T-helper 1 cell (primary cell): Measurements from ENCODE around the gene ERGIC2.
A peak's percentile ranks its signal among the peaks of the same experiment; 100 is the strongest.
"Not testable (repeated sequence)": the region's sequence is repeated elsewhere in the genome, so short reads cannot be mapped to it uniquely, and the experiment has no call there.

Source experiments
- DNase-seq, 5 donors: peaks; one replicate each; pipeline ENCODE4 v3.0.0-alpha.2; 2012 to 2020
- total RNA-seq, 4 donors: gene quantifications; one replicate each; lab custom pipeline; 2026; lab: John Stamatoyannopoulos, UW

ERGIC2 gene, protein sequence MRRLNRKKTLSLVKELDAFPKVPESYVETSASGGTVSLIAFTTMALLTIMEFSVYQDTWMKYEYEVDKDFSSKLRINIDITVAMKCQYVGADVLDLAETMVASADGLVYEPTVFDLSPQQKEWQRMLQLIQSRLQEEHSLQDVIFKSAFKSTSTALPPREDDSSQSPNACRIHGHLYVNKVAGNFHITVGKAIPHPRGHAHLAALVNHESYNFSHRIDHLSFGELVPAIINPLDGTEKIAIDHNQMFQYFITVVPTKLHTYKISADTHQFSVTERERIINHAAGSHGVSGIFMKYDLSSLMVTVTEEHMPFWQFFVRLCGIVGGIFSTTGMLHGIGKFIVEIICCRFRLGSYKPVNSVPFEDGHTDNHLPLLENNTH
- 49.6 to 66.9 (median 56.9) reads per million in 4 donors for total RNA-seq

DNA sequence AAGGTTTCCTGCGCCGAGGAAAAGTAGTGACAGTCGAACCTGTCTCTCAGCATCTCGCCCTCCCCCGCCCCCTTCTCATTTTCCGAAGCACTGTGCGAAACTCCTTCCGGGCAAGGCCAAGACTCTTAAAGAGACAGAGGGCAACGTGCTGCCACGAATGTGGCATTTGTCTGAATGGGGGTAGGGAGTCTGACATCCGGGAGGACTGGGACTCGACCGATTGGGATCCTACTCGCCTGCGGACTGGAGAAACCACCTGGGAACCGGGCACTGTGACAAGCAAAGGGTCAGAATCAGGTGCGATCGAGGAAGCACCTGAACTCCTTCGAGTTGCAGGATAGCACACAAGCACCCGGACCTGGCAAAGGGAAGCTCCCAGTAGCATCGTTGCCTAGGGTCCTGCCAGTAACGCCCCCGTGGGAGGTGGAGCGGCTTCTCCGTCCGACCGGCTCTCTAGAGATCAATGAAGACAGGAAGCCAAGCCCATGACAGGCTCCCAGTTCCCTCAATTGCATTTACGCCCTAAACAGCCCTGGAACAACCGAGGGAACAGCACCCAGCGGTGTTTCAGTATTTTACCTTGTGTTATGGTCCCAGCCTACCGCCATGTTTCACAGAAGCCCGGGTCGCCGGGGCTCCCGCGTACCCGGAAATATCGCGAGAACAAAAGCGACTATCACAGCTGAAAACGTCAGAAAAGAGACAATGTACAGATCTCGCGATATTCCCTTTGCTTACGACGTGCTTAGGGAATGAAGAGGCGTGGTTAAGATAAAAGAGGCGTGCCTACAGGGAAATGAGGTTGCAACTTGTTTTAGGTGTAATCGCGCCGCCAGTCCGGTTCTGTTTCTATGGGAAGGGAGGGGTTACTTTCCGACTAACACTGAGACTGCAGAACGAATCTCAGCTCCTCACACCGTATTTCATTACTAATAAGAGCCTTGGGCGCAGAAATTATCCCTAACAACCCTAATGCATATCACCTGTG is at the start of gene ERGIC2:
Gene ERGIC2, minus strand, starts transcription at position 637 of the 988 bp plus-strand sequence. CDS start 9,539 bp downstream, outside the sequence.
- peak; percentile 80 to 98 (median 90) for DNase-seq

DNA sequence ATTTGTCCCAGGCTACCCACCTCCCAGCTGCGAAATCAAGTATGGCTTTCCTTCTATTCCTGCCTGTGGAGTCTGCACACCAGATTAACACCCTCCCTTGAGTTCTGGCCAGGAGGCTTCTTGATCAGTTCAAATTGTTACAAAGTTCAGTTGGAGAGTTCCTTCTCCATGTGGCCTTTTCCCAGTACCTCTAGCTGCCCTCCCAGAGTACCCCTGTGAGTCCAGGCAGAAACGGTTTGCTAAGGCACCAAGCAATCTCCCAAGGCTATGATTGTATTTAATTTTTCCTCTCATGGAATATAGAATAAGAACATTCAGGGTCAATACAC is 49.7 kb upstream of the ERGIC2 start:
- no peak for DNase-seq

DNA sequence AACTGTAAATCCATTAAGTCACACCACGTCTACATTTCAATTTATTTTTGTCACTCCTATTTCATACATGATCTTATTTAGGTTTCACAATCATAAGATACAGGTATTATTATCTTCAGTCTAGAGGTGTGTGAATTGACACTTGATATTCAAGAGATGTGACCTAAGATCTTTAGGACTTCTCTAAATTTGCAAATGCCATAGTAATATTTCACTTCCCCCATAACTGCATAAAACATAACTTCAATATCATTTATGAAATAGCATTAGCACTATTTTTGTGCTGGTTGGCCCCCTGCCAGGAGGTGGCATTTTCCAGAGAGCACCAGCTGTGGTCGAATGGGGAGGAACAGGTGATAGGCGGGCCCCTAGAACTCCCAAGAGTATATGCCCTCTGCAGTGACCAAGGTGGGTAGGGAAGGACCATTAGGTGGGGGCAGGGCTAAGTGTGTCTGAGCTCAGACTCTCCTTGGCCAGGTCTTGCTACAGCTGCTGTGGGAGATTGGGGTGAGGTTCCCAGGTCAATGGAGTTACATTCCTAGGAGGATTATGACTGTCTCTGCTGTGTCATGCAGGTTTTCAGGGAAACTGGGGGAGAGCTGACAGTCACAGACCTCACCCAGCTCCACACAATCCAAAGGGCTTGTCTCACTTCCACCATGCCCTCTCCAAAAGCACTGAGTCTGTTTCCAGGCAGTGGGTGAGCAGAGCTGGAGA is 49.2 kb upstream of the ERGIC2 start:
- DNase-seq: no peak

DNA sequence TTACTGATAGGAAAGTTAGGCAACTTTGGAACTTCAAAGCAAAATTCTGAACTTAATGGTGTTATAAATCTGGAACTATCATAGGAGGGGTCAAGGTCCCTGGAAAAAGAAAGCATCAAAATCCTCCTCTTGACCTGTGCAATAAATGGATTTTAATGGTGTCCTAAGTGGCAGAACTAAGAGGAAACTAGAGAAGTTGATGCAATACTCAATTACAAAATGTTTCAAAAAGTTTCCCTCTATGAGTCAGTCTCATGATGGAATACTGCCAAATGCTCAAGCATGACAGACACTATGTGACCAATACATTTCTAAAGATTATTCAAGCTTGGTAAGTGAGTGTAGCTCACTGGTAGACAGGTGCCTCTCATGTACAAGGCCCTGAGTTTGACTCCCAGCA is 47.7 kb upstream of the ERGIC2 start:
- DNase-seq: peak in 1 of 5 donors; percentile 12

DNA sequence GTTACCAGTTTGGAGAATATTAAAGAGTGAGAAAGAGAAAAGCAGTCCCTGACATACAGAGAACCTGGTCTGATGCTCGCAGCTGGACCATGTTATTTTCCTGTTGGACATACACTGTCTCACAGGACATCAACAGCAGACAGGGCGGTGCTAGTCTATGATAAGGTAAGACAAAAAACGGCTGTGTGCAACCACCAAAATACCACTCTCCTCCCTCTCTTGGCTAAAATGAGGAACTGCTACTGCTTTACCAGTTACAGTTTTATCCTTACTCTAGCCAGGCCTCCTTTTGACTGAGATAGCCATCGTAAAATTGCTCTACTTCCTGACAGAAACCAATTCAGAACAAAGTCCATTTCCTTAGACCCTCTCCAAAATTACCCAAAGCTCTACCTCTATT is 47.0 kb upstream of the ERGIC2 start:
- DNase-seq: peak in 1 of 5 donors; percentile 5

DNA sequence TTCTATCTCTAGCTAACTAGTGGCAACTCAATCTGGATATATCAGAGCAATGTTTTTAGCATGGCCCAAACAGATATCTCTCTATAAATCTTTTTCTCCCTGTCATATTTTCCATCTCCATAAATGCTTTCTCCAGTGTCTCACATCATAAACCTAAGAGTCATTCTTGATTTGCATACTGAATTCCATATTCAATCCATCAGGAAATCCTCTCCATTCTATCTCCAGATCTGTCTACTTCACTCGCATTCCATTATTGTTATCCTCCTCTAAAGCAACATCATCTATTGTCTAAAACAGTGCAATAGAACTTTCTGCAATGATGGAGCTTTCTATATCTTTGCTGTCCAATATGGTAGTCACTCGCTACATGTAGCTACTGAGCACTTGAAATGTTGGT is 45.5 kb upstream of the ERGIC2 start:
- DNase-seq: no peak

DNA sequence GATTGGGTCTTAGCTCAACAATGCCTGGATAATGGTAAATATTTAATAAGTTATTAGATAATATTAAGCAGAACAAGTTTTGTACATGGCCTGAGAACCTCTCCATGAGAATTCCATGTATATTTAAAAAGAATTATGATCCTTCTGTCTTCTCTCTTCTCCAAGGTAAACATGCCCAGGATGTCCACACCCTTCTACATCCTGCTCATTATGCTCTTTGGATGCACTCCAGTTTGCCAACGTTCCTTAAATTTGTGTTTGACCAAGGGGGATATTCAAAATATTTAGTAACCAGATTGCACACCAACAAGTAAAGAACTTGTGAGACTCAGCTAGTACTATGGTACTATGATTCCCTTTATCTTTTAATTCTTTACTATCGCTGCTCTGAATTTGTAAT is 44.8 kb upstream of the ERGIC2 start:
- DNase-seq: no peak

DNA sequence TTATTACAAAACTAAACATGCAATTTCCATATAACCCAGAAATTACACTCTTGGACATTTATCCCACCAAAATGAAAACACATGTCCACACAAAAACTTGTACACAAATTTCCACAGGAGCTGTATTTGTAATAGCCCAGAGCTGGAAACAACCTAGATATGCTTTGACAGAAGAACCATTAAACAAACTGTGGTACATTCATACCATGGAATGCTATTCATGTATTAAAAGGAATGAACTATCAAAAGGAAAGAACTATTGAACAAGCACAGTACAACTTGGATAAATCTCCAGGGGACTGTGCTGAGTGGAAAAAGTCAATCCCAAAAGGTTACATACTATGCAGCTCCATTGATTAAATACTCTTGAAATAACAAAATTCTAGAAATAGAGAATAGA is 35.8 kb upstream of the ERGIC2 start:
- DNase-seq: no peak

DNA sequence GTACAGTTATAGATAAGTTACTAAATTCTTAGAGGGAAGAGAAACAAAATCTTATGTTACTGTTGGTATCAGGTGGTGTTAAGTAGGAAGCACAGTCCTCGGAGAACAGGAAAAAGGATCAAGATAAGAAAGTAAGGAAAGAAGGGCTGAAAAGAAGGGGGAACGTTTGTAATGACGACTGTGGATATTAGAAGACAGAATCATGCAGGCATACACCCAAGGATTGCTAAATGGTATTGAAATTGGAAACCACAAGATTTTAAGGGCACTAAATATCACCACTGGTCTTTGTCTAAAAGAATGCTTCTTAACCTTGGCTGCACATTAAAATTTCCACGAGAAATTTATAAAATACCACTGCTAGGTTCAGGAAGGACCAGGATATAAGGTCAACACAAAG is 34.1 kb upstream of the ERGIC2 start:
- no peak for DNase-seq

DNA sequence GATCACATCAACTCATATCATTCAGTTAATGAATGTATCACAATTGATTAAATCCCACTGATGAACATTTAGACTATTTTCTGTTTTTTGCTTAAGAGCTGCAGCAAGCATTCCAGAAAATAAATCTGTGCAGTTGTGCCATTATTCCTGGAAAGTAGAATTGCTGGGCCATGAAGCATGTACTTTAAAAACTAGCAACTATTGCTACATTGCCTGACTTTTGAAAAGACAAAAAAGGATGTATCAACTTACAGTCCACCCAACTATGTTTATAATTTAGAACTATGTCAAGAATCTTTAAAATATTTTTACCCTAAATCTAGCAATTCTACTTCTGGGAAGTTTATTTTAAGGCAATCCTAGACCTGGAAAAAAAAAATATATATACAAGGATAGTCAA is 33.4 kb upstream of the ERGIC2 start:
- DNase-seq: no peak

DNA sequence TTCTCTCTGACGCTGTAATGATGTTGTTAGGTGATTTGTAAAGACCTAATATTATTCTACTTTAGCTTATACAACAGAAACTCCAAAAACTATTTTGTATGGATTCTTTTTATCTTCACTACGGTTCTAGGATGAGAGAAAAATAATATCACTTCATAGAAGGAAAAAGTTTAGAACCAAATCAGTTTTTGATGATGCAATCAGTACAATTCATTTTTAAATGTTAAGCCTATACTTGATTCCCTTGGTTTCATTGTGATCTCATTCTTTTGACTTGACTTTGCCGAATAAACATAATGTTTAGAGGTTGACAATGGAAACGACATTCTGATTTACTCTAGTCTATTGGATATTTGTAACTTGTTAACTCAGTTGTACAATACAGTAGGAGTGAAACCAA is 24.6 kb upstream of the ERGIC2 start:
- no peak for DNase-seq

DNA sequence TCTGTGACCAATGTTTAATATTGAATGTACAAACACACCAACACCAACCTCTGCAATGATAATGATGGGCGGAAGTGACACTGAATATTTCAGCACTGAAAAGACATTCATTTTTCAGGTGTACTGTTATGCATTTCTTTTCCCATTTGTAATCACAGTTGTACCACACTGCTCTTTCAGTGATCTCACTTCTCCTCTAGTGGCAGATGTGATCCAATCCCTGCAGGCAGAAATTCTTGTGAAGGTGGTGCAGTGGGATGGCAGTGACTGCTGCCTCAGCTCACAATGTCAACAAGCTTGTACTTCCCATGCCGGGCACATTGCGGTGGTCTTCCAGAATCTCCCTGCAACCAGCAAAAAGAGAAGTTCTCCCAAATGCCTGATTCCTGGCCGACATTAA is 23.0 kb upstream of the ERGIC2 start:
- no peak for DNase-seq

DNA sequence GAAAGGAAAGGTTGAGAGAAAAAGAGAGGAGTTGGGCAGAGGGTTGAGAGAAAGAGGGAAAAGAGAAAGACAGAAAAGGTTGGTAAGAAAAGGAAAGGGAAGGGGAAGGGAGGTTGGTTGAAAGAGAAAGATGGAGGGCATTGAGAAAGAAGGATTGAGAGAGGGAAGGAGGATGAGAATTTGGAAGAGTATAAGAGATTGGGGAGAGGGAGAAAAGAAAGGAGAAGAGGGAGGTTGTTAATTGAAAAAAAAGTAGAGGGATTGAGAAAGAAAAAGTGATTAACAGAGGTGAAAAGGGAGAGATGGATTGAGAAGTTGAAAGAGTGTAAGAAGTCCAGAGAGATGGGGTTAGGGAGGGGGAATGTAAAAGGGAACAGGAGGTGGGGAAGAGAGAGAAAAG is 21.5 kb upstream of the ERGIC2 start:
- DNase-seq: no peak

DNA sequence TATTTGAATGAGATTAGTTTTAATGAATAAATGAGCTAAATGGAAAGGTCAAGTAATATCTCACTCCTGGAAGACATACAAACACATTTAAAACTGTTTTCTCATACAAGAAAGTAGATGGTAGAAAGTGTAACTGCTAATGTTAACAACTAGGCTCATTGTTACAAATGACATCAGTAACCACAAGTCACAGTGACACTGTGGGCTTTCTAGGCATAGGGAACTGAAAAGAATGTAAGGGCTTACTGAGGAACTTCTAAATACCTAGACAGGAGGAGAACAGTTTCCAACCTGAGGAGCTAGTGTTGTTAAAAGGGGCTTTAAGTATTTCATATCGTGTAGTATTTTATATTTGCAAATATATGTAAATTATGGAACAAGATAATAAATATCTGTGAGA is 17.5 kb upstream of the ERGIC2 start:
- DNase-seq: no peak

DNA sequence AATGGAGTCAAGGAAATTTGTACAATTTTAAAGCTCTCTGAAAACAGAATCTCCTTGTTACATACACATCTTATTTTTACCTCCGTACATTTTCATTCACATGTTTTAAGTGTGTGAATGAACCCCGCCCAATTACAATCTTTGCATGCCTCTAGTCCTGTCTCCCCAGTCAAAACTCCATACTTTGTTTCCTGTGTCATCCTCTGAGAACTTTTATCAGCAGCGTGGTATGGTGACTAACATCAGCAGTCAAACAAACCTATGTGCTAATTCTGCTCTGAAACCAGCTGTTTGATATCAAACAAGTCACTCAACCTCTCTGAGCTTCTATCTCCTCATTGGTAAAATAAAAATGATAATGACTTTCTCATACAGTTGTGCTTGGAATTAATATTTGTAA is 15.8 kb upstream of the ERGIC2 start:
- DNase-seq: no peak

DNA sequence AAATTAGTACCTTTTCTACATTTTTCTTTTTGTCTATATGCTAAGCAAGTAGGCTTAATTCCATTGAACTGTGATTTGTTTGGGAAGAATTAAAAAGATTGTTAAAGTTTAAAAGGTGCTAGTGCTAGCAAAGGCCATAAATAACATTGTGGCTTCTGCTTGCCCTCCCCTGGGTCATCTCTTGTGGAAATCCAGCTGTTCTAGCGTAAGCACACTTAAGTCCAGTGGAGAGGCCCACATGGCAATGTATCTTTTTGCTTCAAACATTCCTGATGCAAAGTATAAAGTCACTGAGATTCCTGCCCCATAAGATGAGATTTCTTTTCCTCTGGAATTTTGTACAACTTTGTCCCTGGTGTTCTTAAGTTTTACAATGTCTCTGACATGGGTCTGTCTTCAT is 14.4 kb upstream of the ERGIC2 start:
- DNase-seq: no peak

DNA sequence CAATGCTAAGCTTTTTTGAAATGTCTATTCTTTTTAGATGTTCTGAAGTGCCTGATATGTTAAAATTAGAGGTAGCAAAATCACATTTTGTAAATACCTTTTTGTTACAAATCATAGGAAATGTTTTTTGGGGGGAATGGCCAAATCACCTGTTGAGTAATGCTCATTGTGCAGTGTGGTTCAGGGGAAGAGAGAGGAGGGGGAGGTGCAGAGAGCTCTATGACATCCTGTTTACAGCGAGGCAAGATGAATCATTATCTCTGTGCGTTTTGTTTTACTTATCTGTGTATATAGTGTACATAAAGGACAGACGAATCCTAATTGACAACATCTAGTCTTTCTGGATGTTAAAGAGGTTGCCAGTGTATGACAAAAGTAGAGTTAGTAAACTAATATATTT is 9.4 kb upstream of the ERGIC2 start:
- DNase-seq: peak in 2 of 5 donors; percentile 12 to 76

DNA sequence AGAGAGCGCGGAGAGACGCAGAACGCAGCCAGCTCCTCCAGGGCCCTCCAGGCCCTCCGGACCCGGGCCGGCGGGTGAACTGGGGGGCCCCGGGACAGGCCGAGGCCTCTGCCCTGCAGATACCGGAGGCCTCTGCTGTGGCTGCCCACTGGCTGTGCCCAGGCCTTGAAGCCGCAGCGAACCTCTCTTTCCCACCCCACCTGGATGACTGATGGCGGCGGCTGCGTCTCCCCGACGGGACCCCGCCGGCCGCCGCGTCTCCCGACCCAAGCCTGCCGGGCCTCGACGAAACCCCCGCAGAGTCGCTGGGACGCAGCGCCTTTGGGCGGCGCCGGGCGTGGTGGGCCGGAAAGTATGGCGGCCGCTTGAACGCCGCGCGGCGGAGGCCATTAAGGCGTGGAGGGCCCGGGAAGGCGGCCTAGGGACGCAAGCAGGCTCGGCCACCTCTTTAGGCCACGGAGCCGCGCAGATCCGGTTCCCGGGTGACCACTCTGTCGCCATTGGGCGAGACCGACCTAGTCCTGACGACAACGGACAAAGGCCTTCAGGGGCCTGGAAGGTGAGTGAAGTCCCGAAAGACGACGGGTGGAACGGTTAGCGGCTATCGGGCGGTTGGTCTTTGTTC is 8.4 kb upstream of the ERGIC2 start:
- DNase-seq: peak in 1 of 5 donors; percentile 7

DNA sequence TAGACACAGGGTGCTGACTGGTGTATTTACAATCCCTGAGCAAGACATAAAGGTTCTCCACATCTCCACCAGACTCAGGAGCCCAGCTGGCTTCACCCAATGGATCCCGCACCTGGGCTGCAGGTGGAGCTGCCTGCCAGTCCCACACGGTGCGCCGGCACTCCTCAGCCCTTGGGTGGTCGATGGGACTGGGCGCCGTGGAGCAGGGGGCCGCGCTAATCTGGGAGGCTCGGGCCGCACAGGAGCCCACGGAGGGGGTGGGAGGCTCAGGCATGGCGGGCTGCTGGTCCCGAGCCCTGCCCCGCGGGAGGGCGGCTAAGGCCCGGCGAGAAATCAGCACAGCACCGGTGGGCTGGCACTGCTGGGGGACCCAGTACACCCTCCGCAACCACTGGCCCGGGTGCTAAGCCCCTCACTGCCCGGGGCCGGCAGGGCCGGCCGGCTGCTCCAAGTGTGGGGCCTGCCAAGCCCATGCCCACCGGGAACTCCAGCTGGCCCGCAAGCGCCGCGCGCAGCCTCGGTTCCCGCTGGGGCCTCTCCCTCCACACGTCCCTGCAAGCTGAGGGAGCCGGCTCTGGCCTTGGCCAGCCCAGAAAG is 5.2 kb upstream of the ERGIC2 start:
- DNase-seq: not testable (repeated sequence)

DNA sequence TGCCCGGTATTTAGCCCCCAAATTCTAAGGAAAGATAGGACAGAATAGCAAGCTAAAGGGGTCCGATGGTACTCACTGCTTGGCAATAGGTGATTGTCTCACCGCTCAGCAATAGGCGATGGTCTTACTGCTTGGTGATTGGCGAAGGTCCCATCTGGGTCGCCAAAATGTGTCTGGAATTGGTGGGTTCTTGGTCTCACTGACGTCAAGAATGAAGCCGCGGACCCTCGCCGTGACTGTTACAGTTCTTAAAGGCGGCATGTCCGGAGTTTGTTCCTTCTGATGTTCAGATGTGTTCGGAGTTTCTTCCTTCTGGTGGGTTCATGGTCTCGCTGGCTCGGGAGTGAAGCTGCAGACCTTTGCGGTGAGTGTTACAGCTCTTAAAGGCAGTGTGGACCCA is 4.2 kb upstream of the ERGIC2 start:
- not testable (repeated sequence) for DNase-seq

DNA sequence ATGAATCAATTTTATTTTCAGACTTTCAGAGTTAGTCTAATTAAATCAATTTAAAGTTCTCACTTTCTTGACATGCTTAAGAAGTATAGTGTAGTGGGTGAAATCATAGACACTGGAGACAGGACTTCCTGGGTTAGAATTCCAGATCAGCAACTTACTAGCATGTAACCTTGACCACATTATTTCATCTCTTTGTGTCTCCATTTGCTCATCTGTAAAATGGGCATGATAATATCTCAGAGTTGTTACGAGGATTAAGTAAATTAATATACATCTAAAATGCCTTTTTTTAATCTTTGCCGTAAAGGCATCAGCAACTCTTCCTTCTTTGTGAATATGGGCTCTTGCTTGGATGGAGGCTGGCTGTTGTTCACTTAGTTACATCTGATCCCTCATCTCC is 1.3 kb upstream of the ERGIC2 start:
- no peak for DNase-seq

DNA sequence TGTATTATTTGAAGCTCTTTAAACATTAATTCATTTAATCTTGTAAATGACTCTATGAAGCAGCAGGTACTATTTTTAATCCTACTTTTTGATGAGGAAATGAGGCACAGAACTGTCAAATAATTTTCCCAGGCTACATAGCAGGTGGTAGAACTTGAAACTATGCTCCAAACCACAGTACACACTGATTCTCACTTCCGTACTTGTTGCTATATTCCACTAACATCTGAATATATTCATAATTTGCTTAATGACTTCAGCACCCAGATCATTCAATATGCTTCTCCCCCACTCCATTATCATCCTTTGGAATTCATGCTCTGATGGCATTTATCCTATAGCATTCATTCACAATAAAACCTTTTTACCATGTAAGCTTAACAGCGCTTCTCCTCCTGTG is 4.9 kb downstream of the ERGIC2 start:
- no peak for DNase-seq
